ENCODE data around the gene ATG5. TPM values are rescaled to one million over a fixed set of nuclear protein-coding genes. Genes with fewer than 3 reads are reported as not detected.

The ATG5 gene
- total RNA-seq (2014; rRNA removed; shearing (Covaris generic)), result 39.7 and 44.9 TPM in 2 replicates
- 34.5 and 36.8 TPM in 2 replicates for polyA plus RNA-seq (2015; cell fraction: cytosol; rRNA removed)
- 20.8 and 27.9 TPM in 2 replicates for polyA plus RNA-seq (2015; cell fraction: nucleus; rRNA removed)

GRCh38 chr6:106325336-106326178 is at the start of gene ATG5:
Gene ATG5, minus strand, starts transcription at chr6:106325760. Its CDS starts 9,552 bp downstream, at chr6:106316208.
- peak; percentile 99 for DNase-seq (ENCODE audit: low read depth)

DNA sequence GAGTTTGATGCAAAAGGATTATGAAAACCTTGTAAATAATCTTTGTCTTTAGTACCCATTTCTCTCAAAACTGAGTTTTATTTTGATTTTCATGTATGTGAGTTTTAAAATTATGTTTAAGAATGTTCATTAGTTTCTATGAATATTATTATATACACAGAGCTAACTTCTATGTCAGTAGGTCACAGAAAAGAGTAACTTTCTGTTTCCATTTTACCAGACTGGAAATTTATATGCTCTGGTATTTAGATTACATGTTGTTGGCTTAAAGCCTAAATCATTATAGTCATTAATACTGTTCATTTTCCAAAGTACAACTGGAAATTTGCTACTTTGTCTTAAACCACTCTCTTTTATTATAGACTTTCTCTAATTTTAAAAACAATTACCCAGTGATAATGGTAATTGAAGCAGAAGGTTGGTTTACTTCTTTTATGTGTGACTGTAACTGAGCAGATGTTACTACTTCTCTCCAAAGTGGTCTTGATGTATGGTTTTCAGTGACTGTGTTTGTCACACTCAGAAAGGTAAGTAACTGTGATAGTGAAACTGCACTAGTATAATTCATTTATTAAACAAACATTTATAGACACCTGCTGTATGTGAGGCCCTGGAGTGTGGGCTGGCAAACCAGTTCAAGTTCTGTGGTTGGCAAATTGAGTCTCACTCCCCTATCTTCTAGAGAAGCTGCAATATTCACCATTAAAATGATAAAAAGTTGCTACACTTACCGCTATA is 48.1 kb upstream of the ATG5 start:
- DNase-seq (ENCODE audit: low read depth), result no peak

GRCh38 chr6:106372838-106373501 is 47.4 kb upstream of the ATG5 start:
- DNase-seq (ENCODE audit: low read depth), result no peak

- peak; percentile 64 for DNase-seq (ENCODE audit: low read depth)
These were observed 45.1 kb upstream of the ATG5 start for GRCh38 chr6:106370639-106371038.

DNA sequence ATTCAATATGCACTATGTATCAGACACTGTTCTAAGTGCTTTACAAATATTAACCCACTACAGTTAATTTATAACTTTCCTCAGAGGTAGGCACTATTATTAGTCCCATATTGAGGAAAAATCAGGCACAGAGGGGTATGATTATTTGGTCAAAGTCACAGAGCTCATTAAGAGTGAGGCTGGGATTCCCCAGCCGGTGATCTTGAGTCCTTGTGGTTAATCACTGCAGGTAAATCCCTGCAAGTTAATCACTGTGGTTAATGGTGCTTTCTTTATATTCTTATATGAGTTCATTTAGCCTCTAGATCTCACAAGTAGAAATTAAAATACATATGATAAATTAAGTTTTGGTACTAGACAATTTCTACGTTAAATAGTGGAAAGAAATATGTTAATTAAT is 44.2 kb upstream of the ATG5 start:
- no peak for DNase-seq (ENCODE audit: low read depth)

GRCh38 chr6:106363401-106364138 is 38.0 kb upstream of the ATG5 start:
- no peak for DNase-seq (ENCODE audit: low read depth)

DNA sequence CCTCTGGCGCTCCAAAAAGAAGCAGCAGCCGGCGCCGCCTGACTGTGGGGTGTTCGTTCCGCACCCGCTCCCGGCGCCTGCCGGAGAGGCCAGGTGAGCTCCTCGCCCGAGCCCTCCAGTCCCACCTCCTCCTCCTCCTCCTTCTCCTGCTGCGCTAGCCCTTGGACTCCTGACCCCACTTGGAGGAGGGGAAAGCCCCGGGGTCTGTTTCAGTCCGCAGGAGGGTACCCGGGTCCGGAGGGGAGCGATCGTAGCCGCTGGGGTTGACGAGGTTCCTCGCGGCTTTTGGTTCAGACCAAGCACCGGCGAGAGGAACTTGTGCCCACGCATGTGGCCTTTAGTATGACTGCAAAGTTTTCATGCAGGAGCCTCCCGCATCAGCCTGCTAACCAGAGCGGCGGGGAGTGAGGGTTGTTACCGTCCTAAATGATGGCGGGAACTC is 35.5 kb upstream of the ATG5 start:
- DNase-seq (ENCODE audit: low read depth), result no peak

GRCh38 chr6:106360410-106360988 is 34.9 kb upstream of the ATG5 start, which contains the start of gene CRYBG1:
Gene CRYBG1, plus strand, starts transcription at chr6:106360717. Its CDS starts 192 bp downstream, at chr6:106360909.
- DNase-seq (ENCODE audit: low read depth), result no peak

DNA sequence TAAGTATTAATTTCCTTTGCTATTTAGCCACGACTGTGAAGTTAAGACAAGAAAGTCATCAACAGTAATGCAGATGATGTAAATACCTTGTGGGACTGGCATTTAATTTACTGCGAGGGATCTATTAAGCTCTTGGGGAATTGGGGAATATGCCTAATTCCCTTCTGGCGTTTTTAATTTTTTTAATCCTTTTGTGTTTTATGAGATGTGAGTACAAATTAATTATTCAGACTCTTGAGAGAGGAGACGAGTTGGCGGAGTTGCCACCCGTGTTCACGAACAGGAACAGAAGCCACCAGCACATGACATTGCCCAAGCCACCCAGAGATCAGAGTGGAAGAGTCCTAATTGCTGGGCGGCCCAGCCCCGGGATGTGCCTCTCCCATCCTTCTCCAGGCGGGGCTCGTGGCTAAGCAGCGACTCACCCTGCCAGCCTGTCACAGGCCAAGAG is 34.4 kb upstream of the ATG5 start:
- peak; percentile 19 for DNase-seq (ENCODE audit: low read depth)

GRCh38 chr6:106356378-106356777 is 30.8 kb upstream of the ATG5 start:
- no peak for DNase-seq (ENCODE audit: low read depth)

- no peak for DNase-seq (ENCODE audit: low read depth)
These were observed 21.7 kb upstream of the ATG5 start for GRCh38 chr6:106347219-106347618.

- DNase-seq (ENCODE audit: low read depth), result peak; percentile 88
These were observed 13.9 kb upstream of the ATG5 start for GRCh38 chr6:106339334-106340029.

GRCh38 chr6:106334646-106335448 is 9.3 kb upstream of the ATG5 start:
- DNase-seq (ENCODE audit: low read depth), result peak; percentile 52

GRCh38 chr6:106324726-106325335 is 729 bp downstream of the ATG5 start:
- no peak for DNase-seq (ENCODE audit: low read depth)

- DNase-seq (ENCODE audit: low read depth), result no peak
These were observed 3.6 kb downstream of the ATG5 start for GRCh38 chr6:106321940-106322339.

GRCh38 chr6:106318851-106319250 is 6.7 kb downstream of the ATG5 start:
- no peak for DNase-seq (ENCODE audit: low read depth)

DNA sequence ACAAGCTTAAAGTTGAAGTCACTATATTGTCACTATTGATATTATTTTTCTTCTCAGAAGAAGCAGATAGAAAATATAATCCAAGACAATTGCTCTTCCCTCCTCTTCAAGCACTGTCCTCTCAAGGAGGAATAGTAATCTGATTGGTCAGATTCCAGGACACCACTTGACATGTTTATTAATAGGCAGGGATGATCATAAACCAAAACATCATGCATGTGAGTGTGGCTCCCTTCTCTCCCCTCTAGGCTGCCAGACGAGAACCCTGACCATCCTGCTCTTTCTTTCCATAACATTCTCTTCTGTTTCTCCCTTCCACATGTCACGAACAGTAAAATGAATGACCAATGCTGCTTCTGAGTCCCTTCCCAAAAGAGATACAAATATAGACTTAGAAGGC is 7.5 kb downstream of the ATG5 start:
- DNase-seq (ENCODE audit: low read depth), result no peak

GRCh38 chr6:106316375-106316766 is 9.2 kb downstream of the ATG5 start:
- no peak for DNase-seq (ENCODE audit: low read depth)
